NCI-H128 (cell line): ENCODE measurements around the gene RNF212.
"Not testable (repeated sequence)": the region's sequence is repeated elsewhere in the genome, so short reads cannot be mapped to it uniquely, and the experiment has no call there.

Experiments
- DNase-seq: peaks from one replicate; lab custom pipeline; 2025; ENCODE audit not compliant: unreplicated experiment; lab: John Stamatoyannopoulos, UW

Gene RNF212

GRCh38 chr4:1069394-1069793, 44.0 kb downstream of the RNF212 start:
- no peak for DNase-seq

- no peak for DNase-seq
Measured at GRCh38 chr4:1065732-1066131, 47.6 kb downstream of the RNF212 start.

- DNase-seq: no peak
Measured at GRCh38 chr4:1062419-1062818, 50.9 kb downstream of the RNF212 start.

- DNase-seq: no peak
Measured at GRCh38 chr4:1061760-1062159, 51.6 kb downstream of the RNF212 start.

GRCh38 chr4:1061056-1061700, 52.2 kb downstream of the RNF212 start:
- no peak for DNase-seq

- DNase-seq: no peak
Measured at GRCh38 chr4:1060621-1061020, 52.7 kb downstream of the RNF212 start.

GRCh38 chr4:1060121-1060520, 53.2 kb downstream of the RNF212 start:
- no peak for DNase-seq

GRCh38 chr4:1058997-1059665, 54.2 kb downstream of the RNF212 start:
- no peak for DNase-seq

GRCh38 chr4:1058198-1058996, 55.0 kb downstream of the RNF212 start:
- DNase-seq: no peak

- no peak for DNase-seq
Measured at GRCh38 chr4:1057403-1057745, 56.0 kb downstream of the RNF212 start.

- DNase-seq: no peak
Measured at GRCh38 chr4:1056671-1057402, 56.5 kb downstream of the RNF212 start.

GRCh38 chr4:1055721-1056590, 57.4 kb downstream of the RNF212 start:
- no peak for DNase-seq

- not testable (repeated sequence) for DNase-seq
Measured at GRCh38 chr4:1055243-1055701, 58.1 kb downstream of the RNF212 start.

GRCh38 chr4:1054696-1055242, 58.6 kb downstream of the RNF212 start:
- DNase-seq: not testable (repeated sequence)

- not testable (repeated sequence) for DNase-seq
Measured at GRCh38 chr4:1053891-1054290, 59.5 kb downstream of the RNF212 start.

GRCh38 chr4:1053080-1053661, 60.2 kb downstream of the RNF212 start:
- no peak for DNase-seq

- no peak for DNase-seq
Measured at GRCh38 chr4:1052231-1052671, 61.1 kb downstream of the RNF212 start.

GRCh38 chr4:1051472-1051871, 61.9 kb downstream of the RNF212 start:
- DNase-seq: no peak

GRCh38 chr4:1050486-1051213, 62.7 kb downstream of the RNF212 start:
- no peak for DNase-seq
